ENCODE results near the gene KCNT2.
"Not testable (repeated sequence)": the region's sequence is repeated elsewhere in the genome, so short reads cannot be mapped to it uniquely, and the experiment has no call there.

Gene KCNT2

GRCh38 chr1:196608390-196609369 is at the start of gene KCNT2:
Gene KCNT2 (minus strand): TSS chr1:196608440. CDS start chr1:196608309, 131 bp downstream.
- DNase-seq: no peak

GRCh38 chr1:196655494-196655893 is 47.3 kb upstream of the KCNT2 start:
- no peak for DNase-seq

DNA sequence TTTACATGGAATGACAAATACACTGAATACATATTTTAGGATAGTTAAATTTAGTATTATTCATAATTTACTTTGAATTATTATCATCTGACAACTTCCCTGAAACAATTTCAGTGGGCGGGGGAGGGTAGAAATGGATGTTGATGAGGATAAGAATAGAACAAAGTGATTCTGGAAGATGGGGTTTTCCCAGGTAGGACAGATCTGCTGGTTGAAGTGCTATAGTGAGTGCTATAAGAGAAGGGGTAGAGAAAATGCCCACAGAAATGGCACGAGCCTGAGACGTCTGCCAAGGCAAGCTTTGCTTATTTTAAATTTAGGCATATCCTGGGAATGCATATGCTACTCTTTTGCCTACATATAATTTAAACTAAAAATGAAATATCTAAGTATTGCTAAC is 46.8 kb upstream of the KCNT2 start:
- no peak for DNase-seq

- no peak for DNase-seq
These were observed 46.0 kb upstream of the KCNT2 start for GRCh38 chr1:196654271-196654670.

- no peak for DNase-seq
These were observed 43.5 kb upstream of the KCNT2 start, which contains the start of gene CFH for GRCh38 chr1:196651637-196652215. Gene CFH (plus strand): TSS chr1:196652043. CDS start chr1:196652118, 75 bp downstream.

DNA sequence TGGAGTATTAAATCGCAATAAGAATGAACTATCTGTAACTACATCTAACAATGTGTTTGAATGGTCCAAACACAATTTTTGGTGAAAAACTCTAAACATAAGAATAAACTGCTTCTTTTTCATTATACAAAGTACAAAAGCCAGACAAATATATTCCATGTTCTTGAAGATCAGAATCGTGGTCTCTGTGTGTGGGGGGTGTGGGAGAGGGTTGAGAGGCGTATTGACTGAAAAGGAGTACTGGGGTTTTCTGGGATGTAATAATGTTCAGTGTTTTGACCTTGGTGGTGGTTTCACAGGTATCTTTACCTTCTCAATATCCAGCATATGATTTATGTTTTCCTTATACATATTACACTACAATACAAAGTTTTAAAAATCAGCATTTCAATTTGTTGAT is 42.8 kb upstream of the KCNT2 start:
- DNase-seq: no peak

DNA sequence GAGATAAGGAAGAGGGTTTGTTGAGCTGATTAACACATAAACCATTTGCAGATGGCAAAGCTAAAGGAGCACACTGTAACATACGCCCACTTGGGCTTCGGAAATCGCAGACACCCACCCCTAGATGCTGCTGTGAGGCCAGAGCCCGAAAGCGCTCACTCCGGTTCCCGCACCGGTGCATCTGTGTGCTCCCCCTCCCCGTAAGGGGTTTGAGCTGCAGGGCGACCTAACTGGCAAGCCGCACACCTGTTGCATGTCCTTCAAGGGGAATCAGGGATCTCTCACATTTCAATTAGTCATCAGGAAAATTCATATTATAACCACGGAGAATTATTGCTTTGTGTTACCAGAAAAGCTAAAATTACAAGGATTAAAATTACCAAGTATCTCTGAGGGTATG is 42.2 kb upstream of the KCNT2 start:
- DNase-seq: no peak

GRCh38 chr1:196649990-196650389 is 41.8 kb upstream of the KCNT2 start:
- no peak for DNase-seq

DNA sequence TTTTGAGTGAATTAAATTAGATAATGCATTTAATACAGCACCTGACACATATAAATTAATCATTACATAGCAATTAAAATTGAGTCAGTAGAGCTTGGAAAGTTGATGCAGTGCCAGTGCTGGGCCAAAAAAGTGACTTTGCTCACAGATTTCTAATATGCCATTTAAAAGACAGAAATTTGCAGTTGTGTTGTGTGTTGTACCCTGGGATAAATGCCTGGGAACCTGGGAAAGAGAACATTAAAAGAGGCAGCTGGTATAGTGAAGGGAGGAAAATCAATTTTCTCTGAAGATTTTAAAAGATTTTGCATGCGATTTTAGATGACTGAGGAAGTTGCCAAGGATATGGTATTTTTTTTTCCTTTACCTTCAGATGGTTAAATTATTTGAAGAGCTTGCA is 32.7 kb upstream of the KCNT2 start:
- no peak for DNase-seq

DNA sequence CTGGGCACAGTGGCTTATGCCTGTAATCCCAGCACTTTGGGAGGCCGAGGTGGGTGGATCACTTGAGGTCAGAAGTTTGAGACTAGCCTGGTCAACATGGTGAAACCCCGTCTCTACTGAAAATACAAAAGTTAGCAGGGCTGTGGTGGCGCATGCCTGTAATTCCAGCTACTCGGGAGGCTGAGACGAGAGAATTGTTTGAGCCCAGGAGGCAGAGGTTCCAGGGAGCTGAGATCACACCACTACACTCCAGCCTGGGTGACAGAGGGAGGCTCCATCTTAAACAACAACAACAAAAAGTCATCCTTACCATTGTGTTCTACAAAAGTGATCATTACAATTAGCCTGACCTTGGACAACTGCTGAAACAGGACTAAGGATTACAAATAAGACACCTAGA is 31.1 kb upstream of the KCNT2 start:
- DNase-seq: not testable (repeated sequence)

GRCh38 chr1:196638466-196638865 is 30.2 kb upstream of the KCNT2 start:
- DNase-seq: no peak

GRCh38 chr1:196637606-196638005 is 29.4 kb upstream of the KCNT2 start:
- DNase-seq: no peak

DNA sequence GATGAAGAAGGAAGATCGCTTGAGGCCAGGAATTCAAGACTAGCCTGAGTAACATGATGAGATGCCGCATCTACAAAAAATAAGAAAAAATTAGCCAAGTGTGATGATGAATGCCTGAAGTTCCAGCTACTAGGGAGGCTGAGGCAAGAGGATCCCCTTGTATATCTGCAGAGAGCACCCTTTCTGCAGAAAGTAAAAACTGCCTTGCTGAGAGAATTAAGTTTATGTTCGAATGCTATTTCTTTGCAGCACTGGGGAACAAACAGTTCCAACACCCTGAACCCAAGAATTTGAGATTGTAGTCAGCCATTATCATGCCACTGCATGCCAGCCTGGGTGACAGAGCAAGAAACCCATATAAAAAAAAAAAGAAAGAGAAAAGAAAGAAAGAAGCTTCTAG is 20.6 kb upstream of the KCNT2 start:
- DNase-seq: no peak

- DNase-seq: no peak
These were observed 14.8 kb upstream of the KCNT2 start for GRCh38 chr1:196623079-196623478.

- no peak for DNase-seq
These were observed 11.5 kb upstream of the KCNT2 start for GRCh38 chr1:196619721-196620120.

- DNase-seq: no peak
These were observed 3.6 kb upstream of the KCNT2 start for GRCh38 chr1:196611873-196612272.

DNA sequence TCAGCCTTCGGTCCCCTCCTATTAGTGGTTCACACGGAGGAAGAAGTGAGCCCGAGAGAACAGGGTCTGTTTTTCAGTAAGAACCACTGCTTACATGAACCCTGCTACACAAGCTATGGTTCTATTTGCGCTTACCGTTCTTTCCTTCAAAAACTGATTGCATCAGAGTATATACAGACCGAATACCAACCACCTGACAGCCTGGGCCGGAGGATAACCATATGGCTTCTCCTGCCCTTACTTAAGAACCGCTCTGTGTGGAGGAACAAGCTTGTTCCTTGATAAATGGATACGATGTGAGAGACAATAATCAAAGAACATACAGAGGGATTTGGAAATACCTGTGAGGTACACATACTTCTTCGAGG is 1.1 kb upstream of the KCNT2 start:
- DNase-seq: no peak

- no peak for DNase-seq
These were observed 259 bp downstream of the KCNT2 start for GRCh38 chr1:196607981-196608380.

DNA sequence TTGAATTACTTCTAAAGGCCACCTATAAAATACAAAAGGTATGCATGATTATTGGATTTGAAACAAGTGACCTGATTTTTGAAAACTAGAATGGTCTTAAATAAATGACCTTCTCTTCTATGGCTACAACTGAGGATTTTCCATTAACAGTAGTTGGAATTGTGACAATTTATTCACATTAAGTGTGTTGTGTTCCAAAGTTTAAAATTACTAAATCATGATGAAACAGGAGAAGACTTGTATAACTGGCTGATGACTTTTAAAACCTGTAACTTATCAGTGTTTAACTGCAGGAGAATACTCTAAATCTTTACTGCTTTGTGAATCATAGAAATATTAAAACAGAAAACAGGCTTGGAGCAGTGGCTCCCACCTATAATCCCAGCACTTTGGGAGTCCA is 4.6 kb downstream of the KCNT2 start:
- DNase-seq: no peak

- DNase-seq: no peak
These were observed 9.1 kb downstream of the KCNT2 start for GRCh38 chr1:196598942-196599748.

DNA sequence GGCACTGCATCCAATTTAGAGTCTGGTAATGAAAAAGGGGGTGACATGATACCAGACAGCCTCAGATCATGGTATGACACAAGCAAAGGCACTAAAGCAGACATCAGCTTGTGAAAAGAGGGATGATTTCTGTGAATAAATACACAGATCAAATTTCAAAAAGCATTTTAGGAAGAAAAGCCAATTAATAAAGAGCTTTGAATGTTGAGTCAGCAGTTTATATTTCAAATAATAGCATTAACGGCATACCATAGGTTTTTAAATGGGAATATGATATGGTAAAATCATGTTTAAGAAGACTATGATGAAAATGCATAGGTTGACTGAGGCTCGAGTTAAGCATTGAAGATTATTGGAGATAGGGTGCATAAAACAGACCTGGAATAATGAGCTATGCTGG is 13.5 kb downstream of the KCNT2 start:
- no peak for DNase-seq

DNA sequence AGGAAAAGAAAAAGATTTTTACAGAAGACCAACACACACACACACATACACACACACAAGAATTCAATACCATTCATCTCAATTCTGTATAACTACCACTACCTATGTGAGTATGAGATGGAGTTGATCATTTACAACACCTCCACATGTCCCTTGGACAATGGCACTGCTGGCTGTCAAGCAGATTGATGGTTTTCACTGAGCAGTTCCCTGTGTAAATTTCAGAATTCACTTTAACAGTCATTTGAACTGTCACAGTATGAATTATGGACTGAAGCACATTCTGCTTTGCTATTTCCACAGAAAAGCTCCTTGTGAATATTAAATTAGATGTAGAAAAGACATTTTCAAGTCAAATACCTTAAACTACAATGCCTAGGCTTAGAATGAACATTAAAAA is 14.3 kb downstream of the KCNT2 start:
- no peak for DNase-seq

DNA sequence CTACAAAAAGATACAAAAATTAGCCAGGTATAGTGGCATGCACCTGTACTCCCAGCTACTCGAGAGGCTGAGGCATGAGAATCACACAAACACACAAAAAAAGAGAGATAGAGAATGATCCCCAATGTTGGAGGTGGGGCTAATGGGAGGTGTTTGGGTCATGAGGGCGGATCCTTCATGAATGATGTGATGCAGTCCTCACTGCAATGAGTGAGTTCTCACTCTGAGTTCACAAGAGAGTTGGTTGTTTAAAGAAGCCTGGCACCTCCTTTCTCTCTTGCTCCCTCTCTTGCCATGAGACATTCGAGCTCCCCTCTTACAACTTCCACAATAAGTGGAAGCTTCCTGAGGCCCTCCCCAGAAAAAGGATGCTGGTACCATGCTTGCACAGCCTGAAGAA is 17.3 kb downstream of the KCNT2 start:
- DNase-seq: no peak

Data from activated CD4-positive, alpha-beta T cell treated with anti-CD3 and anti-CD28 coated beads, Interleukin-2, amount 50 U/mL, for 4 hours (primary cell).